ENCODE data around the gene LDHAL6B.

LDHAL6B gene

DNA sequence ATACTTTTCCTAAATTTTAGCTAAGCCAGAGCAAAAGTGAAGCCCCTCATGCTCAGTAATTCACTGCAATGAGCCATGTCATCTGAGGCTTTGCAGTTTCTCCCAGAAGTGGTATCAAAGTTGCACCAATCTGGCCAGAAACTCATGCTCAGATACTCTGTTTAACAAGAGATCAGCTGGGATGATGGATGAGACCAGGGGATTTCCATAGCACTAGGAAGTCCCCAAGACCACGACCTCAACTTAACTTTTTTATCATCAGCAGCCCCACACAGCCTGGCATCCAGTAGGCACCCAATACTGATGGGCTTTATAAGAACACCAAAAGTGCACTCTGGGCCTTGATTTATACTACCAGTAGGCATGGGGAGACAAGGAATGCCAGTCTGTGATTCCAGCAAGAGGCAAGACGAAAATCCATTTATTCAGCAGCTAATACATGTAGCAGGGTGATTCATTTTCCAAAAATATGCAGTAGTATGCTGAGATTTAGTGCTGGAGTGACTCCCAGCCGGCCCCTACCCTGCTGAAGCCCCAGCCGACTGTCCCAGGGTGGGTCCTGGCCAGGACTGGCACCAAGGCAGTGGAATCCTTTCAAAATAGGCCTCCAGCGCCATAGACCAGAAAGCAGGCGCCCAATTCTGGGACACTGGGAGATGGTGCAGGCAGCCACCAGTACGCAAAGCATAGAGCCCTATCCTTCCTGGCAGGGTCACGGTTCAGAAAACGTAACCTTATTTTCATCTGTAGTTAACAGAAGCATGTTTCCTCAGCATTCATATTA, 612 bp upstream of the LDHAL6B start:
- FAIRE-seq (no peak), DNase-seq (ENCODE audit: insufficient read length, low spot score) (no peak)
- TF ChIP-seq POLR2AphosphoS5 (IDR thresholded peaks at IDR 0.05; ENCODE audit: low read depth, low read length) (no peak), POU2F2 (IDR thresholded peaks at IDR 0.05; ENCODE audit: low read depth, low read length) (no peak), SPI1 (IDR thresholded peaks at IDR 0.05; ENCODE audit: low read depth, low read length) (no peak), TAF1 (IDR thresholded peaks at IDR 0.05; ENCODE audit: low read depth, low read length) (no peak), POLR2A (IDR thresholded peaks at IDR 0.05; ENCODE audit: low read depth, low read length) (no peak), PAX5 (IDR thresholded peaks at IDR 0.05; ENCODE audit: insufficient read depth, low read length, severe bottlenecking) (no peak)

DNA sequence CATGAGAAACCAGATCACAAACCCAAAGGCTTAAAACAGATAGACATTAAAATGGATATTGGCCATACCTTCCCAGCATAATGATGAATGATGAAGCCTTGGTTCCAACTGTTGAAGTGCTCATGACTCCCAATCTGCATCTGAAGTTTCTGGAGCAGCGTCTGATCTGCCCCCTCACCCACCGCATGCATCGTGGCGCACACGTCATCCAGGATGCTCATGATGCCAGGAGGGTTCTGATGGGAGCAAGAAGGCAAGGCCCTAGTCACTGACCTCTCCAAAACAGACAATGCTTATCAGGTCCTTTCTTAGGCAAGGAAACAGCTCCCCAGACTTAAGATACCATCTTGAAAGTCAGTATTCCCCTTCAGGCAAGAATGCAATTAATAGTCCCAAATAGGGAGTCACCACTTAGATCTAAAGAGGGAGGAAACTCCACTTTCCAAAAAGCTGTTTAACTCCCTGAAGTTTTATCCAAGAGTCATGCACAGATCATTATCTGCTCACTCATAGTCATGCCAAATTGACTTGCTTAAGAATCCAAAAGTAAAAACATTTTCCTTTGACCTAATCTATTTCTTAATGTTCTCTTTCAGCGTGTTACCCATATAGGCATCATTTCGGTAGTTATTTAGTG, 2.1 kb downstream of the LDHAL6B start:
- no peak for TF ChIP-seq TAF1 (IDR thresholded peaks at IDR 0.05; ENCODE audit: low read depth, low read length)
- no peak for TF ChIP-seq POLR2A (IDR thresholded peaks at IDR 0.05; ENCODE audit: low read depth, low read length)
- no peak for TF ChIP-seq PAX5 (IDR thresholded peaks at IDR 0.05; ENCODE audit: insufficient read depth, low read length, severe bottlenecking)
- no peak for TF ChIP-seq POLR2AphosphoS5 (IDR thresholded peaks at IDR 0.05; ENCODE audit: low read depth, low read length)
- no peak for TF ChIP-seq POU2F2 (IDR thresholded peaks at IDR 0.05; ENCODE audit: low read depth, low read length)
- no peak for TF ChIP-seq SPI1 (IDR thresholded peaks at IDR 0.05; ENCODE audit: low read depth, low read length)
- FAIRE-seq (peak; percentile 9), DNase-seq (ENCODE audit: insufficient read length, low spot score) (no peak)

GRCh38 chr15:59210186-59210585, 3.5 kb downstream of the LDHAL6B start:
- TF ChIP-seq PAX5 (IDR thresholded peaks at IDR 0.05; ENCODE audit: insufficient read depth, low read length, severe bottlenecking), result no peak
- no peak for TF ChIP-seq POLR2A (IDR thresholded peaks at IDR 0.05; ENCODE audit: low read depth, low read length)
- TF ChIP-seq TAF1 (IDR thresholded peaks at IDR 0.05; ENCODE audit: low read depth, low read length), result no peak
- TF ChIP-seq POLR2AphosphoS5 (IDR thresholded peaks at IDR 0.05; ENCODE audit: low read depth, low read length), result no peak
- no peak for TF ChIP-seq POU2F2 (IDR thresholded peaks at IDR 0.05; ENCODE audit: low read depth, low read length)
- TF ChIP-seq SPI1 (IDR thresholded peaks at IDR 0.05; ENCODE audit: low read depth, low read length), result no peak
- no peak for FAIRE-seq
- no peak for DNase-seq (ENCODE audit: insufficient read length, low spot score)

GRCh38 chr15:59216911-59217310, 10.3 kb downstream of the LDHAL6B start:
- no peak for TF ChIP-seq SPI1 (IDR thresholded peaks at IDR 0.05; ENCODE audit: low read depth, low read length)
- peak; percentile 51 for TF ChIP-seq POLR2A (IDR thresholded peaks at IDR 0.05; ENCODE audit: low read depth, low read length)
- no peak for TF ChIP-seq TAF1 (IDR thresholded peaks at IDR 0.05; ENCODE audit: low read depth, low read length)
- FAIRE-seq, result peak; percentile 23
- no peak for DNase-seq (ENCODE audit: insufficient read length, low spot score)

- FAIRE-seq (no peak), DNase-seq (ENCODE audit: insufficient read length, low spot score) (no peak)
- no peak for TF ChIP-seq SPI1 (IDR thresholded peaks at IDR 0.05; ENCODE audit: low read depth, low read length)
- TF ChIP-seq POLR2AphosphoS5 (IDR thresholded peaks at IDR 0.05; ENCODE audit: low read depth, low read length), result no peak
- TF ChIP-seq POLR2A (IDR thresholded peaks at IDR 0.05; ENCODE audit: low read depth, low read length), result 0 out of 2 replicates have a peak, but pooled peaks have one; percentile 38
These were observed 11.3 kb downstream of the LDHAL6B start for GRCh38 chr15:59217876-59218498.

GRCh38 chr15:59218710-59219109, 12.1 kb downstream of the LDHAL6B start:
- no peak for FAIRE-seq
- no peak for DNase-seq (ENCODE audit: insufficient read length, low spot score)
- TF ChIP-seq TAF1 (IDR thresholded peaks at IDR 0.05; ENCODE audit: low read depth, low read length) (no peak), SPI1 (IDR thresholded peaks at IDR 0.05; ENCODE audit: low read depth, low read length) (no peak), PAX5 (IDR thresholded peaks at IDR 0.05; ENCODE audit: insufficient read depth, low read length, severe bottlenecking) (no peak), POLR2A (IDR thresholded peaks at IDR 0.05; ENCODE audit: low read depth, low read length) (no peak), POLR2AphosphoS5 (IDR thresholded peaks at IDR 0.05; ENCODE audit: low read depth, low read length) (0 out of 2 replicates have a peak, but pooled peaks have one; percentile 70), POU2F2 (IDR thresholded peaks at IDR 0.05; ENCODE audit: low read depth, low read length) (no peak)

DNA sequence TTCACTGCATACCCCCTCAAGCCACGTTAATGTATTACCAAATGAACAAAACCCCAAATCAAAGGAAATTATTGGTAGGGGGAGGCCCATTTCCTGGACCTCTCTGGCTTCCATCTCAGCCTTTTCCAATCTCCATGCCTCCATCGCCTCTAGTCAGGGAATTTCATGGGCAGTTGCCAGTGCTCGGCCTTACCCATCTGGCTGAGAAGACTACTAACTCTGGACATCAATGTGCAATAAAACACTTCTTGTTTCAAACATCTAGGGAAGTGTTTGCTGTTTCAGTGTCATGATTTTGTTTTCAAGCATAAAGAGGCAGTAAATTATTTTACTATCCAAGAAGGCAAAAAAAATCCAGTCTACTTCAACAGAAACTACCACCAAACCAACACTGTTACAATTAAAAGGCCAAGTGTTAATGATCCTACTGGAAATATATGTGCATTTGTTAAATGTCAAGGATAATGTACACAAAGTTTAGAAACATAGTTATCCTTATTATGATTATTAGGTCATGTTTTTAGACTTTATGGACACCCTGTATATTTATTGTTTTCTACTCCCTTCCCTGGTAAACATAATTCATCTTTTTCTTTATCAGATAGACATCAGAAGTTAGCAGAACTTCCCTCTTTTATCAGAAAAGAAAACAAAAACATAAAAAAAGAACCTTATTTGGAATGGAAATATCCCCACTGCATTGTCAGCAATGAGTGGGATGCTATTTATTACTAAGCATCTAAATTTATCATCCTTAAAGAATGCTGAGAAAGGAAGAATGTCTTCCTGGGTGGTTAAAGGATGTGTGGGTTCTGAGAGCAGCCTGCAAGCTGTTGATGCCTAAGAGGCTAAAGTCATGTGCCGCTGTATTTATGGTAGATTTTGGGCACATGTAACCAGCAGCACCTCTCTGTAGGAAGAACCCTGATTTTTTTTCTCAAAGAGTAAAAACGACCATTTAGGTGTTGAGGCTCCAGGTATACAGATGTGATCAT, 15.2 kb downstream of the LDHAL6B start:
- FAIRE-seq (peak; percentile 41), DNase-seq (ENCODE audit: insufficient read length, low spot score) (no peak)
- no peak for TF ChIP-seq TAF1 (IDR thresholded peaks at IDR 0.05; ENCODE audit: low read depth, low read length)

- DNase-seq (ENCODE audit: insufficient read length, low spot score) (no peak), FAIRE-seq (peak; percentile 40)
- TF ChIP-seq POLR2A (IDR thresholded peaks at IDR 0.05; ENCODE audit: low read depth, low read length), result 0 out of 2 replicates have a peak, but pooled peaks have one; percentile 38
- TF ChIP-seq POLR2AphosphoS5 (IDR thresholded peaks at IDR 0.05; ENCODE audit: low read depth, low read length), result 0 out of 2 replicates have a peak, but pooled peaks have one; percentile 14
- no peak for TF ChIP-seq TAF1 (IDR thresholded peaks at IDR 0.05; ENCODE audit: low read depth, low read length)
These were observed 16.4 kb downstream of the LDHAL6B start for GRCh38 chr15:59222906-59223550.

DNA sequence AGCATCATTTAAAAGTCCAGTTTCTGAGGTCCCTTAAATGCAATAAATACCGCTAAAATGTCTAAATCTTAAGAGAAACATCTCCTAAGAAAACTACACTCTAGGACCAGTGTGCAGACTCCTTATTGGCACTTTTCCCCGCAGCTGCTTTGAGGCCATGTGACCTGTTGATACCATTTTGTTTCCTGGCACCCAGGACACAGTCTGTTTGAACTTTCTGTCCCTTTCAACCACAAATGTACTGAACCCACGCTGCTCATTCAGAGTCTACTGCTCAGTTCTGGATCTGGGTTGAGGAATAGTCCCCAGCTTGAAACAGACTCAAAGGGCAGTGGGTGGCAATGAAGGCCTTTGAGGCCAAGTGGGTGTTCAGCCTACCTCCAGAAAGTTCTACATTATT, 17.1 kb downstream of the LDHAL6B start:
- FAIRE-seq, result no peak
- DNase-seq (ENCODE audit: insufficient read length, low spot score), result no peak
- TF ChIP-seq PAX5 (IDR thresholded peaks at IDR 0.05; ENCODE audit: insufficient read depth, low read length, severe bottlenecking), result no peak
- no peak for TF ChIP-seq POU2F2 (IDR thresholded peaks at IDR 0.05; ENCODE audit: low read depth, low read length)
- no peak for TF ChIP-seq SPI1 (IDR thresholded peaks at IDR 0.05; ENCODE audit: low read depth, low read length)
